Esophagus squamous epithelium (tissue), 5 donors: ENCODE data around the gene FSTL4. TPM values are rescaled to one million over a fixed set of nuclear protein-coding genes. Genes with fewer than 3 reads are reported as not detected.

Experiments
- DNase-seq: peaks from one replicate; lab custom pipeline; 2025; lab: John Stamatoyannopoulos, UW
- H3K27ac ChIP-seq, 4 donors: fragments of 200-600 bp; sonication (generic); one replicate each; pipeline ENCODE4 v1.5.1; 2016 to 2019; ENCODE audit warnings: mild to moderate bottlenecking in 1 of 4
- H3K27me3 ChIP-seq, 4 donors: fragments of 200-600 bp; sonication (generic); 1 replicate in 3 of 4; 2 replicates in 1 of 4; pipeline versions ENCODE4 v1.5.1 to v1.6.0; 2017 to 2021; ENCODE audit warnings: antibody characterized with exemption in 1 of 4
- H3K36me3 ChIP-seq, 3 donors: fragments of 200-600 bp; sonication (generic); one replicate each; pipeline ENCODE4 v1.5.1; 2016 to 2019
- H3K4me1 ChIP-seq, 3 donors: fragments of 200-600 bp; sonication (generic); one replicate each; pipeline ENCODE4 v1.5.1; 2017 to 2019
- H3K4me3 ChIP-seq, 4 donors: fragments of 200-600 bp; sonication (generic); 1 replicate in 3 of 4; 2 replicates in 1 of 4; pipeline ENCODE4 v1.5.1; 2016 to 2019; ENCODE audit warnings: mild to moderate bottlenecking in 2 of 4, moderate library complexity in 1 of 4
- H3K9me3 ChIP-seq, 3 donors: fragments of 200-600 bp; sonication (generic); one replicate each; pipeline ENCODE4 v1.5.1; 2016 to 2019
- POLR2A ChIP-seq, 4 donors: fragments of 450-650 bp; IDR thresholded peaks; one replicate each; pipeline ENCODE4 v1.6.1; 2017; ENCODE audit warnings: antibody characterized with exemption in 4 of 4, mild to moderate bottlenecking in 4 of 4, moderate library complexity in 3 of 4
- WGBS, 2 donors: methylation state at CpG; one replicate each; pipeline ENCODE4 v1.1.5; 2018; 5-methylcytosine and 5-hydroxymethylcytosine counted together
- intact Hi-C: fragments of 100-400 bp; cut with DNase I; formaldehyde crosslinking; loops from one replicate; pipeline ENCODE4 v1.15.0; 2022
- total RNA-seq, 4 donors: library from RNA; depleted of rRNA; stranded (reverse); fragments of >200 nt; gene quantifications; one replicate each; pipeline ENCODE4 v1.1.0, GENCODE V29; 2016
- TF ChIP-seq, protein P1 (sequence below), 6 experiments: fragments of 450-650 bp in 4 of 6; fragments of 200-600 bp in 2 of 6; sonication (generic) in 2 of 6; IDR thresholded peaks; one replicate each; pipeline ENCODE4 v1.5.1; 2016 to 2019; ENCODE audit warnings: antibody characterized with exemption in 6 of 6, mild to moderate bottlenecking in 4 of 6, moderate library complexity in 4 of 6
- donor health status: DM: yes; HTN: yes; CAD: no.

The FSTL4 gene
- total RNA-seq, 4 donors from 2014 or later, result 0.53 to 4.1 (median 1.4) TPM

GRCh38 chr5:133284306-133284705 is 328.0 kb downstream of the FSTL4 start:
- no peak overlapping the region for H3K4me3 ChIP-seq
- WGBS, 2 donors, result 35 to 48% methylated on average over 3 of the region's 3 CpGs
- no peak overlapping the region for H3K27ac ChIP-seq
- no peak for TF ChIP-seq POLR2A (IDR thresholded peaks at IDR 0.05)
- TF ChIP-seq, protein P1, sequence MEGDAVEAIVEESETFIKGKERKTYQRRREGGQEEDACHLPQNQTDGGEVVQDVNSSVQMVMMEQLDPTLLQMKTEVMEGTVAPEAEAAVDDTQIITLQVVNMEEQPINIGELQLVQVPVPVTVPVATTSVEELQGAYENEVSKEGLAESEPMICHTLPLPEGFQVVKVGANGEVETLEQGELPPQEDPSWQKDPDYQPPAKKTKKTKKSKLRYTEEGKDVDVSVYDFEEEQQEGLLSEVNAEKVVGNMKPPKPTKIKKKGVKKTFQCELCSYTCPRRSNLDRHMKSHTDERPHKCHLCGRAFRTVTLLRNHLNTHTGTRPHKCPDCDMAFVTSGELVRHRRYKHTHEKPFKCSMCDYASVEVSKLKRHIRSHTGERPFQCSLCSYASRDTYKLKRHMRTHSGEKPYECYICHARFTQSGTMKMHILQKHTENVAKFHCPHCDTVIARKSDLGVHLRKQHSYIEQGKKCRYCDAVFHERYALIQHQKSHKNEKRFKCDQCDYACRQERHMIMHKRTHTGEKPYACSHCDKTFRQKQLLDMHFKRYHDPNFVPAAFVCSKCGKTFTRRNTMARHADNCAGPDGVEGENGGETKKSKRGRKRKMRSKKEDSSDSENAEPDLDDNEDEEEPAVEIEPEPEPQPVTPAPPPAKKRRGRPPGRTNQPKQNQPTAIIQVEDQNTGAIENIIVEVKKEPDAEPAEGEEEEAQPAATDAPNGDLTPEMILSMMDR (IDR thresholded peaks at IDR 0.05), result no peak
- no peaks in the 10 kb centered on the region for H3K27me3 ChIP-seq
- no peak for DNase-seq
- no peaks in the 10 kb centered on the region for H3K36me3 ChIP-seq
- no peaks in the 10 kb centered on the region for H3K9me3 ChIP-seq
- peaks cover 0 to 17% (median 5%) of the 10 kb centered on the region in 3 donors for H3K4me1 ChIP-seq
- intact Hi-C loops, result no loop called here

GRCh38 chr5:133278317-133278716 is 334.0 kb downstream of the FSTL4 start:
- no peak for DNase-seq
- intact Hi-C loops, result no loop called here
- no peak overlapping the region for H3K4me3 ChIP-seq
- no peak overlapping the region for H3K27ac ChIP-seq
- no peaks in the 10 kb centered on the region for H3K4me1 ChIP-seq
- H3K27me3 ChIP-seq, result no peaks in the 10 kb centered on the region
- H3K9me3 ChIP-seq, result no peaks in the 10 kb centered on the region
- H3K36me3 ChIP-seq, result no peaks in the 10 kb centered on the region
- no peak for TF ChIP-seq POLR2A (IDR thresholded peaks at IDR 0.05)
- TF ChIP-seq, protein P1 (IDR thresholded peaks at IDR 0.05), result no peak
- 45 to 79% methylated on average over 2 to 3 of the region's 4 CpGs for WGBS, 2 donors

DNA sequence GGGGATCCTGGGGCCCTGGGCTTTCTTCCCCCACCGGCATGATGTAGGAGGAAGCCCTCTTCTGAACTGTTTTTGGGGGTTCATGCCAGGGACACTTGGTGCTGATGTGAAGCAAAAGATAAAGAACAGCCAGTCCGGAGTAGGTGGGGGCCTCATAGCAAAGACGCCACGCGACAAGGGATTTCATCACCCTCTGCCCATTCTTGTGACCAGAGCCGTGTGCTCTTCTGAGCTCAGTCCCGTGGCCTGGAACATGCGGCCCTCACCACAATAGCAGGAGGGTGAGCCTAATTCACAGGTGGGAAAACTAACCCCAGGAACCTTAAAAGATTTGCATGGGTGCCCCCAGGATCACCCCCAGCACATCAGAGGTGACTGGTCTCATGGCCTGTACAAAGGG is 334.6 kb downstream of the FSTL4 start:
- Histone ChIP-seq H3K4me1 (no peaks in the 10 kb centered on the region), H3K9me3 (no peaks in the 10 kb centered on the region), H3K27me3 (no peaks in the 10 kb centered on the region), H3K4me3 (no peak overlapping the region), H3K36me3 (no peaks in the 10 kb centered on the region), H3K27ac (no peak overlapping the region)
- intact Hi-C loops, result no loop called here
- no peak for TF ChIP-seq POLR2A (IDR thresholded peaks at IDR 0.05)
- TF ChIP-seq, protein P1 (IDR thresholded peaks at IDR 0.05), result no peak
- no peak for DNase-seq
- 83 to 87% methylated on average over 6 to 7 of the region's 8 CpGs for WGBS, 2 donors

GRCh38 chr5:133276171-133276570 is 336.2 kb downstream of the FSTL4 start:
- intact Hi-C loops, result no loop called here
- H3K4me3 ChIP-seq, result no peak overlapping the region
- WGBS, 2 donors, result 84 to 100% methylated on average over 1 to 4 of the region's 4 CpGs

GRCh38 chr5:133275631-133276030 is 336.7 kb downstream of the FSTL4 start:
- TF ChIP-seq POLR2A (IDR thresholded peaks at IDR 0.05), result no peak
- TF ChIP-seq, protein P1 (IDR thresholded peaks at IDR 0.05), result no peak
- no peaks in the 10 kb centered on the region for H3K27me3 ChIP-seq
- no peaks in the 10 kb centered on the region for H3K4me1 ChIP-seq
- H3K27ac ChIP-seq, result no peak overlapping the region
- H3K4me3 ChIP-seq, result no peak overlapping the region
- DNase-seq, result no peak
- H3K36me3 ChIP-seq, result no peaks in the 10 kb centered on the region
- no peaks in the 10 kb centered on the region for H3K9me3 ChIP-seq
- 88 to 91% methylated on average over 7 of the region's 7 CpGs for WGBS, 2 donors
- intact Hi-C loops, result no loop called here

More at GRCh38 chr5:133276171-133276570, 336.2 kb downstream of the FSTL4 start:
- no peak overlapping the region for H3K27ac ChIP-seq
- no peak for TF ChIP-seq POLR2A (IDR thresholded peaks at IDR 0.05)
- TF ChIP-seq, protein P1 (IDR thresholded peaks at IDR 0.05), result no peak
- H3K36me3 ChIP-seq, result no peaks in the 10 kb centered on the region
- no peaks in the 10 kb centered on the region for H3K9me3 ChIP-seq
- H3K27me3 ChIP-seq, result no peaks in the 10 kb centered on the region
- DNase-seq, result no peak
- H3K4me1 ChIP-seq, result no peaks in the 10 kb centered on the region
